D721Med (cell line): ENCODE data around the gene SLCO2A1.

Experiments used
- DNase-seq: peaks from one replicate; pipeline ENCODE4 v3.0.0; 2011; ENCODE audit warnings: low spot score; ENCODE audit not compliant: insufficient read length
- FAIRE-seq: peaks from 2 replicates; lab custom pipeline; 2011; peaks lifted over from hg19 to GRCh38; lab: Jason Lieb, UNC
- CTCF ChIP-seq: IDR thresholded peaks from 2 replicates; pipeline ENCODE4 v1.5.1; 2012; ENCODE audit warnings: mild to moderate bottlenecking, control low read depth; ENCODE audit not compliant: insufficient read depth; ENCODE audit errors: missing control alignments

The SLCO2A1 gene

DNA sequence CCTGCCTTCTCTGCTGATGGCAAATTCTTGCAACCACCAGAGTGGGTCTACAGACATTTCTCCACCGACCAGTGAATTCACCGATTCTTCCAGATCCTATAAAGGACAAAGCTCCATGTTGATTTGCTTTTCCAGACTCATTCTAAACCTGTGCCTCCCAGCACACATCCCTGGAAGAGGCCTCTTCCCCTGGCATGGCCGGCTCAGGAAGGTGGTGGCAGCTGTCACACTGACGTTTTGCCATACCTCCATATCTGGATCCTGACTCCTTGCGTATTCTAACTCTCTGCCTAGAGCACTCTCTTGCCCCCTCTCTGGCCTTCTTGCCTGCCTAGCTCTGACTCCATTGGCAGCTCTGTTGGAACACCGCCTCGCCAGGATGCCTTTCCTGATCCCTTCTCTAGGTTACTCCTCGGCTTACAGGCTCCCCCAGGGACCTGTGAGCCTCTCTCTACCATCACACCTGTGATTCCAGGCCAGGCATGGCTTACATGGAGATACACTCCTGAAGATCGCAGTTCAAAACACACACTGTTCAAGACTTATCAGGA lies 31.0 kb downstream of the SLCO2A1 start:
- FAIRE-seq (no peak), DNase-seq (no peak)
- TF ChIP-seq CTCF = no peak

- no peak for TF ChIP-seq CTCF
- no peak for DNase-seq
- no peak for FAIRE-seq
Observed at GRCh38 chr3:133997871-133998635, 31.7 kb downstream of the SLCO2A1 start.

- no peak for FAIRE-seq
- no peak for TF ChIP-seq CTCF
Observed at GRCh38 chr3:133996996-133997395, 32.7 kb downstream of the SLCO2A1 start.

GRCh38 chr3:133996251-133996661 lies 33.5 kb downstream of the SLCO2A1 start:
- no peak for TF ChIP-seq CTCF
- DNase-seq (no peak), FAIRE-seq (no peak)

More at GRCh38 chr3:133996996-133997395, 32.7 kb downstream of the SLCO2A1 start:
- no peak for DNase-seq

GRCh38 chr3:133995264-133995663 lies 34.5 kb downstream of the SLCO2A1 start:
- FAIRE-seq = no peak

DNA sequence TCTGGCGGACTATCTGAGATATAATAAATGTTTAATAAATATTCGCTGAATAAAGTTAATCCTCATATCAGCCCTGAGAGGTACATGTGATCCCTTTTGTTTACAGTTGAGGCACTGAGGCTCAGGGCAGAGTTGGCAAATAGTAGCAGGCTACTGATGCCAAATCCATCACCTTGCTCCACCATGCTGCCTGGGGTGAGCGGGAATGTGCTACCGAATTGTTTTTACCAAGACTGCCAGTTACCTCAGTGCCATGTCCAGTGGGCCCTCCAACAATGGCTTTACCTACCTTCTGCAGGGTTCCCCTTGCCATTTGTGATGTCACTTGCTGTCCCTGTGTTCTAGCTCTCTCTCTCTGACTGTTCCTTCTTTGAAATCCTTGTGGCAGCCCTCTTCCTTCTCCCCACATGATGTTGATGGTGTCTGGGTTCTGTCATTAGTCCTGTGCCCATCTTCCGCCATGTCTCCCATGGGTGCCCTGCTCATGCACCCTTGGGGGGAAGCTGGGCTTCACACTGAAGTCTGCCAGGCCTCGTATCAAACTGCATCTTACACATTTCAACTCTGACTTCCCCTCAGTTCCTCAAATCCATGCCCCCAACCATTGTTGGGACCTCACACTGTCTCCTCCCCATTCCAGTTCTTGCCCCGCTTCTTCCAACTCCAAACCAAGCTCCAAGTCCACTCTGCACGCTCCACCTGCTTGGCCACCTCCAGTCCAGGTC lies 35.4 kb downstream of the SLCO2A1 start:
- FAIRE-seq (no peak), DNase-seq (no peak)
- TF ChIP-seq CTCF = no peak

More at GRCh38 chr3:133995264-133995663, 34.5 kb downstream of the SLCO2A1 start:
- no peak for TF ChIP-seq CTCF
- DNase-seq = no peak
